Measurements from ENCODE around the gene TBPL1.
"Not testable (repeated sequence)": the region's sequence is repeated elsewhere in the genome, so short reads cannot be mapped to it uniquely, and the experiment has no call there.

Gene TBPL1

GRCh38 chr6:133919362-133919761, 33.7 kb upstream of the TBPL1 start:
- TF ChIP-seq CTCF (IDR thresholded peaks at IDR 0.05; ENCODE audit: low read depth, low read length, missing control alignments): no peak
- no peak overlapping the region for H3K4me3 ChIP-seq (ENCODE audit: low read depth, low read length)

GRCh38 chr6:133921249-133921859, 31.7 kb upstream of the TBPL1 start:
- peak; percentile 40 for DNase-seq (ENCODE audit: low read depth)
- H3K4me3 ChIP-seq (ENCODE audit: low read depth, low read length): no peak overlapping the region
- peak; percentile 74 for TF ChIP-seq CTCF (IDR thresholded peaks at IDR 0.05; ENCODE audit: low read depth, low read length, missing control alignments)

More at GRCh38 chr6:133919362-133919761, 33.7 kb upstream of the TBPL1 start:
- DNase-seq (ENCODE audit: low read depth): no peak

GRCh38 chr6:133923938-133924593, 29.0 kb upstream of the TBPL1 start:
- DNase-seq (ENCODE audit: low read depth): peak; percentile 37
- H3K4me3 ChIP-seq (ENCODE audit: low read depth, low read length): no peak overlapping the region
- peak; percentile 63 for TF ChIP-seq CTCF (IDR thresholded peaks at IDR 0.05; ENCODE audit: low read depth, low read length, missing control alignments)

- not testable (repeated sequence) for H3K4me3 ChIP-seq (ENCODE audit: low read depth, low read length); DNase-seq (ENCODE audit: low read depth)
Measured at GRCh38 chr6:133931221-133931620, 21.8 kb upstream of the TBPL1 start.

- DNase-seq (ENCODE audit: low read depth); H3K4me3 ChIP-seq (ENCODE audit: low read depth, low read length): not testable (repeated sequence)
Measured at GRCh38 chr6:133936352-133936751, 16.7 kb upstream of the TBPL1 start.

GRCh38 chr6:133937909-133938308, 15.1 kb upstream of the TBPL1 start:
- TF ChIP-seq CTCF (IDR thresholded peaks at IDR 0.05; ENCODE audit: low read depth, low read length, missing control alignments): no peak
- H3K4me3 ChIP-seq (ENCODE audit: low read depth, low read length): no peak overlapping the region
- DNase-seq (ENCODE audit: low read depth): no peak

- no peak for TF ChIP-seq CTCF (IDR thresholded peaks at IDR 0.05; ENCODE audit: low read depth, low read length, missing control alignments)
- no peak overlapping the region for H3K4me3 ChIP-seq (ENCODE audit: low read depth, low read length)
Measured at GRCh38 chr6:133938533-133938932, 14.5 kb upstream of the TBPL1 start.

More at GRCh38 chr6:133938533-133938932, 14.5 kb upstream of the TBPL1 start:
- DNase-seq (ENCODE audit: low read depth): no peak
